GM12873 (cell line): ENCODE results near the gene ABL2.

Source experiments
- TF ChIP-seq, protein P1 (sequence below): IDR thresholded peaks from 2 replicates; pipeline ENCODE4 v1.5.1; 2012; ENCODE audit warnings: low read depth, mild to moderate bottlenecking, moderate library complexity, low read length, control low read depth; ENCODE audit not compliant: insufficient read depth; ENCODE audit errors: missing control alignments

Gene ABL2

DNA sequence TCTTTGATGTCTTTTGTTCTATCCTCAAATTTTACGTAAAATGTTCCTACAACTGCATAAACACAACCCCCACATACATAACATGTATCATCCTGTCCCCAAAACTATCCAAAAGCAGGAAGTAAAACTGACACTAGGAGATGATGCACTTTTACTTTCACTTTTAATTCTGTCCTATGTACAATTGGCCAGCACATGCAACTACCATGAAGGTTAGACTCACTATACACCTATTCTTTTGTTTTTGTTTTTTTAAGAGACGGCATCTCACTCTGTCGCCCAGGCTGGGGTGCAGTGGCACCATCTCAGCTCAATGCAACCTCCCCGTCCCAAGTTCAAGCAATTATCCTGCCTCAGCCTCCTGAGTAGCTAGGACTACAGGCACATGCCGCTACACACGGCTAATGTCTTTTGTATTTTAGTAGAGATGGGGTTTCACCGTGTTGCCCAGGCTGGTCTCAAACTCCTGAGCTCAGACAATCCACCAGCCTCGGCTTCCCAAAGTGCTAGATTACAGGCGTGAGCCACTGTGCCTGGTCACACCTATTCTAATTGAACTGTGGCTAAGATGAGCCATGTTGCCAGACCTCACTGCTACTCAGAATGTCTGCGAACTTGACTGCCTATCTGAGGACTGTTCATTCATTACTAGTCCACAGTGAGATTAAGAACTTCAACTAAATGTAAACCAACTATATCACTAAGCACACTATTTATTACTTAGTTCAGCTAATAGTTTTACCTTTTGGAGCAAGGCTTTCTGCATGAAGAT is 99.6 kb downstream of the ABL2 start:
- TF ChIP-seq, protein P1, sequence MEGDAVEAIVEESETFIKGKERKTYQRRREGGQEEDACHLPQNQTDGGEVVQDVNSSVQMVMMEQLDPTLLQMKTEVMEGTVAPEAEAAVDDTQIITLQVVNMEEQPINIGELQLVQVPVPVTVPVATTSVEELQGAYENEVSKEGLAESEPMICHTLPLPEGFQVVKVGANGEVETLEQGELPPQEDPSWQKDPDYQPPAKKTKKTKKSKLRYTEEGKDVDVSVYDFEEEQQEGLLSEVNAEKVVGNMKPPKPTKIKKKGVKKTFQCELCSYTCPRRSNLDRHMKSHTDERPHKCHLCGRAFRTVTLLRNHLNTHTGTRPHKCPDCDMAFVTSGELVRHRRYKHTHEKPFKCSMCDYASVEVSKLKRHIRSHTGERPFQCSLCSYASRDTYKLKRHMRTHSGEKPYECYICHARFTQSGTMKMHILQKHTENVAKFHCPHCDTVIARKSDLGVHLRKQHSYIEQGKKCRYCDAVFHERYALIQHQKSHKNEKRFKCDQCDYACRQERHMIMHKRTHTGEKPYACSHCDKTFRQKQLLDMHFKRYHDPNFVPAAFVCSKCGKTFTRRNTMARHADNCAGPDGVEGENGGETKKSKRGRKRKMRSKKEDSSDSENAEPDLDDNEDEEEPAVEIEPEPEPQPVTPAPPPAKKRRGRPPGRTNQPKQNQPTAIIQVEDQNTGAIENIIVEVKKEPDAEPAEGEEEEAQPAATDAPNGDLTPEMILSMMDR = no peak

DNA sequence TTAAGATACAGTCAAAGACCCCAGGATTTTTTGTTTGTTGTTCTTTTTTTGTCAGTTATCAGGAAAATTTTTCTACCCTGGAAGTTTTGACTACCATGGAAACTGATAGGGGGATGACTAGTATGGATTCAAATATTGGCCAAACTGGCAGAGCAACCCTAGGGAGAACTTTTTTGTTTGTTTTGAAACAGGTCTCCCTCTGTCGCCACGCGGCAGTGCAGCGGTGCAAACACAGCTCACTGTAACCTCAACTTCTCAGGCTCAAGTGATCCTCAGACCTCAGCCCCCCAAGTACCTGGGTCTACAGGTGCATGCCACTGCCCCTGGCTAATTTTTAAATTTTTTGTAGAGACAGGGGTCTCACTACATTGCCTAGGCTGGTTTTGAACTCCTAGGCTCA is 101.0 kb downstream of the ABL2 start:
- TF ChIP-seq, protein P1 = no peak

GRCh38 chr1:179127163-179127895 is 102.1 kb downstream of the ABL2 start:
- TF ChIP-seq, protein P1 = no peak

GRCh38 chr1:179126338-179127060 is 103.0 kb downstream of the ABL2 start:
- TF ChIP-seq, protein P1 = no peak

DNA sequence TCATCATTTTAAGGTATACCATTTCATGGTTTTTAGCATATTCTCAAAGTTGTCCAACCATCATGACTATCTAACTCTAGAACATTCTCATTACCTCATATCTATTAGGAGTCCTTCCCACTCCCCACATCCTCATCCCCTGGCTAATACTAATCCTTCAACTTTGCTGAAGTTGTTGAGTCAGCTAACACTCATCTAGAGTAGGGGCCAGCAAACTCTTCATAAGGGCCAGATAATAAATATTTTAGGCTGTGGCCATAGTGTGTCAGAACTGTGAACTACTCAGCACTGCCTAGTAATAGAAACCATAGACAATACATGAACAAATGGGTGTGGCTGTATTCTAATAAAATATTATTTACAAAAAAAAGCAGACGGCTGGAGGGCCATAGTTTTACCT is 104.6 kb downstream of the ABL2 start:
- TF ChIP-seq, protein P1 = no peak

GRCh38 chr1:179121159-179121938 is 108.1 kb downstream of the ABL2 start:
- TF ChIP-seq, protein P1 = peak; percentile 68
